A549 (cell line): ENCODE data around the gene MAML3. TPM values are rescaled to one million over a fixed set of nuclear protein-coding genes. Genes with fewer than 3 reads are reported as not detected.

ENCODE experiments used
- ATAC-seq, 2 experiments: fragments of 200-7000 bp in 1 of 2; fragments of >200 bp in 1 of 2; cut with Nextera tagmentation in 1 of 2; cut with Tn5 transposase in 1 of 2; 3 replicates each; pipeline versions ENCODE4 v1.8.0 to v1.9.1; 2018 to 2020; ENCODE audit warnings: mild to moderate bottlenecking in 1 of 2, moderate library complexity in 1 of 2
- CTCF ChIA-PET: fragments of 300-600 bp; sonication (Branson Sonifier 250); formaldehyde crosslinking; extraction: SDS; loops from one replicate; lab custom pipeline; 2021; ENCODE audit warnings: antibody characterized with exemption, inconsistent platforms; lab: Yijun Ruan, JAX
- POLR2A ChIA-PET: fragments of 350-600 bp; formaldehyde crosslinking; extraction: SDS; loops from one replicate; lab custom pipeline; 2021; ENCODE audit warnings: antibody characterized with exemption, inconsistent platforms; lab: Yijun Ruan, JAX
- DNase-seq, 2 experiments: peaks; one replicate each; pipeline versions ENCODE4 v3.0.0 to v3.0.0-alpha.2; 2011 to 2016; ENCODE audit warnings: low read depth in 1 of 2, low spot score in 1 of 2
- FAIRE-seq: peaks from 2 replicates; lab custom pipeline; 2011; peaks lifted over from hg19 to GRCh38; lab: Jason Lieb, UNC
- H3K27ac ChIP-seq, 2 experiments: fragments of >200 bp; sonication (Bioruptor Twin); formaldehyde crosslinking; 3 replicates each; pipeline ENCODE4 v1.5.1; 2016 to 2017
- H3K4me1 ChIP-seq: fragments of >200 bp; sonication (Bioruptor Twin); formaldehyde crosslinking; 3 replicates; pipeline ENCODE4 v1.6.1; 2016
- H3K4me2 ChIP-seq: fragments of >200 bp; sonication (Bioruptor Twin); formaldehyde crosslinking; 3 replicates; pipeline ENCODE4 v1.6.1; 2016
- H3K4me3 ChIP-seq: fragments of >200 bp; sonication (Bioruptor Twin); formaldehyde crosslinking; 3 replicates; pipeline ENCODE4 v1.5.1; 2016
- H3K9me3 ChIP-seq: fragments of >200 bp; sonication (Bioruptor Twin); formaldehyde crosslinking; 3 replicates; pipeline ENCODE4 v1.6.1; 2016
- BHLHE40 ChIP-seq: IDR thresholded peaks from 2 replicates; pipeline ENCODE4 v1.6.1; 2012; ENCODE audit warnings: low read depth, low read length, inconsistent platforms
- CHD2 ChIP-seq: fragments of 150-350 bp; IDR thresholded peaks from 2 replicates; pipeline ENCODE4 v1.6.1; 2014; ENCODE audit warnings: low read length; ENCODE audit not compliant: partially characterized antibody
- CHD4 ChIP-seq: fragments of 200-600 bp; sonication (generic); IDR thresholded peaks from 2 replicates; pipeline ENCODE4 v1.6.1; 2016; ENCODE audit warnings: antibody characterized with exemption, mild to moderate bottlenecking, borderline replicate concordance
- EHF ChIP-seq: fragments of 250-450 bp; sonication (Bioruptor Pico); IDR thresholded peaks from 2 replicates; pipeline ENCODE4 v1.5.0; 2020; ENCODE audit warnings: mild to moderate bottlenecking
- ELK1 ChIP-seq: fragments of 150-350 bp; IDR thresholded peaks from 2 replicates; pipeline ENCODE4 v1.6.1; 2014; ENCODE audit warnings: low read depth, mild to moderate bottlenecking, low read length
- EP300 ChIP-seq, 2 experiments: fragments of >200 bp; sonication (Bioruptor Twin); formaldehyde crosslinking; IDR thresholded peaks; 2 replicates in 1 of 2; 3 replicates in 1 of 2; pipeline ENCODE4 v1.6.1; 2016 to 2017
- ESRRA ChIP-seq: fragments of 150-350 bp; IDR thresholded peaks from 2 replicates; pipeline ENCODE4 v1.6.1; 2014; ENCODE audit warnings: mild to moderate bottlenecking, low read length, borderline replicate concordance
- FOSB ChIP-seq: fragments of 250-450 bp; sonication (Bioruptor Pico); IDR thresholded peaks from 2 replicates; pipeline ENCODE4 v1.5.0; 2020; ENCODE audit warnings: mild to moderate bottlenecking, moderate library complexity
- HEYL ChIP-seq: fragments of 250-450 bp; sonication (Bioruptor Pico); IDR thresholded peaks from 2 replicates; pipeline ENCODE4 v1.8.0; 2021; ENCODE audit warnings: mild to moderate bottlenecking, moderate library complexity
- HMGXB4 ChIP-seq: fragments of 250-450 bp; sonication (Bioruptor Pico); IDR thresholded peaks from 2 replicates; pipeline ENCODE4 v1.5.0; 2021; ENCODE audit warnings: mild to moderate bottlenecking, moderate library complexity, borderline replicate concordance
- HOXB13 ChIP-seq: fragments of 250-450 bp; sonication (Bioruptor Pico); IDR thresholded peaks from 2 replicates; pipeline ENCODE4 v1.5.0; 2020; ENCODE audit warnings: low read depth, mild to moderate bottlenecking, moderate library complexity
- HOXB5 ChIP-seq: fragments of 250-450 bp; sonication (Bioruptor Pico); IDR thresholded peaks from 2 replicates; pipeline ENCODE4 v1.5.0; 2020; ENCODE audit warnings: mild to moderate bottlenecking, moderate library complexity
- KDM1A ChIP-seq: fragments of 200-600 bp; sonication (generic); IDR thresholded peaks from 2 replicates; pipeline ENCODE4 v1.6.1; 2016; ENCODE audit warnings: low read depth, mild to moderate bottlenecking
- KDM5A ChIP-seq: fragments of 200-600 bp; sonication (generic); IDR thresholded peaks from 2 replicates; pipeline ENCODE4 v1.6.1; 2016; ENCODE audit warnings: antibody characterized with exemption, mild to moderate bottlenecking
- MAFK ChIP-seq: fragments of 450-650 bp; IDR thresholded peaks from 2 replicates; pipeline ENCODE4 v1.6.1; 2014; ENCODE audit not compliant: partially characterized antibody
- MAX ChIP-seq: IDR thresholded peaks from 2 replicates; pipeline ENCODE4 v1.6.1; 2012
- NFE2L2 ChIP-seq: fragments of 150-350 bp; conservative IDR thresholded peaks from 2 replicates; pipeline ENCODE4 v1.6.1; 2014; ENCODE audit warnings: low read length
- NPAS2 ChIP-seq: fragments of 250-450 bp; sonication (Bioruptor Pico); IDR thresholded peaks from 2 replicates; pipeline ENCODE4 v1.8.0; 2022; ENCODE audit warnings: mild to moderate bottlenecking, moderate library complexity, borderline replicate concordance
- NR3C1 ChIP-seq: fragments of >200 bp; sonication (Bioruptor Twin); formaldehyde crosslinking; IDR thresholded peaks from 3 replicates; pipeline ENCODE4 v1.6.1; 2017
- PHF8 ChIP-seq: fragments of 200-600 bp; sonication (generic); IDR thresholded peaks from 2 replicates; pipeline ENCODE4 v1.6.1; 2016; ENCODE audit warnings: low read depth, mild to moderate bottlenecking, antibody characterized with exemption, moderate library complexity, borderline replicate concordance
- POLR2A ChIP-seq: IDR thresholded peaks from 2 replicates; pipeline ENCODE4 v1.6.1; 2012; ENCODE audit warnings: mild to moderate bottlenecking, low read length
- RAD21 ChIP-seq, 2 experiments: fragments of >200 bp in 1 of 2; sonication (Bioruptor Twin) in 1 of 2; formaldehyde crosslinking in 1 of 2; IDR thresholded peaks in 1 of 2; conservative IDR thresholded peaks in 1 of 2; 2 replicates in 1 of 2; 3 replicates in 1 of 2; pipeline ENCODE4 v1.6.1; 2012 to 2018; ENCODE audit warnings: inconsistent platforms in 1 of 2
- RCOR1 ChIP-seq: fragments of 150-350 bp; IDR thresholded peaks from 2 replicates; pipeline ENCODE4 v1.6.1; 2014; ENCODE audit warnings: antibody characterized with exemption, low read length, low read depth
- RNF2 ChIP-seq: fragments of 200-600 bp; sonication (generic); IDR thresholded peaks from 2 replicates; pipeline ENCODE4 v1.6.1; 2016; ENCODE audit warnings: low read depth, mild to moderate bottlenecking, antibody characterized with exemption, moderate library complexity, borderline replicate concordance
- TP53 ChIP-seq: fragments of 250-450 bp; sonication (Bioruptor Pico); IDR thresholded peaks from 2 replicates; pipeline ENCODE4 v1.5.0; 2021; ENCODE audit warnings: mild to moderate bottlenecking, moderate library complexity
- USF2 ChIP-seq: fragments of 450-650 bp; IDR thresholded peaks from 2 replicates; pipeline ENCODE4 v1.6.1; 2014; ENCODE audit warnings: antibody characterized with exemption
- ZFP36 ChIP-seq: fragments of 450-650 bp; IDR thresholded peaks from 2 replicates; pipeline ENCODE4 v1.6.1; 2014; ENCODE audit warnings: borderline replicate concordance; ENCODE audit not compliant: partially characterized antibody
- ZNF302 ChIP-seq: fragments of 250-450 bp; sonication (Bioruptor Pico); IDR thresholded peaks from 2 replicates; pipeline ENCODE4 v1.9.0; 2021; ENCODE audit warnings: inconsistent platforms, mild to moderate bottlenecking, moderate library complexity
- WGBS: methylation state at CpG from one replicate; pipeline ENCODE4 v1.1.6; 2017; ENCODE audit errors: missing lambda C conversion rate; 5-methylcytosine and 5-hydroxymethylcytosine counted together
- polyA plus RNA-seq, 4 experiments: library from polyadenylated mRNA; depleted of rRNA in 3 of 4; stranded (reverse); fragments of >200 nt; fragmentation: RNase III in 1 of 4; extraction: RNeasy Plus Mini Kit Qiagen cat#74134 plus additional on column Dnase treatment in 1 of 4; gene quantifications; 2 replicates in 3 of 4; 3 replicates in 1 of 4; pipeline ENCODE4 v1.2.3, GENCODE V29; 2011 to 2017
- TF ChIP-seq, protein P1 (sequence below): fragments of >200 bp; sonication (Bioruptor Twin); formaldehyde crosslinking; IDR thresholded peaks from 3 replicates; pipeline ENCODE4 v1.5.1; 2016
- TF ChIP-seq, protein P2 (sequence below): fragments of >200 bp; sonication (Bioruptor Twin); formaldehyde crosslinking; IDR thresholded peaks from 2 replicates; pipeline ENCODE4 v1.6.1; 2016

MAML3 gene
- polyA plus RNA-seq, 2 of the 4 experiments (the other 2 are of a cell fraction): 9.0 to 22.2 TPM

GRCh38 chr4:139863531-139863930 is 290.5 kb downstream of the MAML3 start:
- Histone ChIP-seq H3K27ac (no peak overlapping the region), H3K4me2 (no peak overlapping the region), H3K9me3 (no peaks in the 10 kb centered on the region)
- 92% methylated on average over 3 of the region's 3 CpGs for WGBS
- no peak for DNase-seq
- ATAC-seq: no peak
- POLR2A ChIA-PET: no interaction called here
- CTCF ChIA-PET: no interaction called here
- no peak for FAIRE-seq
- no peak for TF ChIP-seq MAFK
- TF ChIP-seq USF2: no peak
- TF ChIP-seq CHD2: no peak
- no peak for TF ChIP-seq BHLHE40
- TF ChIP-seq, protein P1, sequence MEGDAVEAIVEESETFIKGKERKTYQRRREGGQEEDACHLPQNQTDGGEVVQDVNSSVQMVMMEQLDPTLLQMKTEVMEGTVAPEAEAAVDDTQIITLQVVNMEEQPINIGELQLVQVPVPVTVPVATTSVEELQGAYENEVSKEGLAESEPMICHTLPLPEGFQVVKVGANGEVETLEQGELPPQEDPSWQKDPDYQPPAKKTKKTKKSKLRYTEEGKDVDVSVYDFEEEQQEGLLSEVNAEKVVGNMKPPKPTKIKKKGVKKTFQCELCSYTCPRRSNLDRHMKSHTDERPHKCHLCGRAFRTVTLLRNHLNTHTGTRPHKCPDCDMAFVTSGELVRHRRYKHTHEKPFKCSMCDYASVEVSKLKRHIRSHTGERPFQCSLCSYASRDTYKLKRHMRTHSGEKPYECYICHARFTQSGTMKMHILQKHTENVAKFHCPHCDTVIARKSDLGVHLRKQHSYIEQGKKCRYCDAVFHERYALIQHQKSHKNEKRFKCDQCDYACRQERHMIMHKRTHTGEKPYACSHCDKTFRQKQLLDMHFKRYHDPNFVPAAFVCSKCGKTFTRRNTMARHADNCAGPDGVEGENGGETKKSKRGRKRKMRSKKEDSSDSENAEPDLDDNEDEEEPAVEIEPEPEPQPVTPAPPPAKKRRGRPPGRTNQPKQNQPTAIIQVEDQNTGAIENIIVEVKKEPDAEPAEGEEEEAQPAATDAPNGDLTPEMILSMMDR: no peak
- no peak for TF ChIP-seq TP53 (CRISPR knock-in tag)
- no peak for TF ChIP-seq HOXB13 (CRISPR knock-in tag)
- no peak for TF ChIP-seq POLR2A
- no peak for TF ChIP-seq ESRRA
- no peak for TF ChIP-seq NR3C1
- no peak for TF ChIP-seq EHF
- no peak for TF ChIP-seq ELK1
- no peak for TF ChIP-seq NFE2L2
- no peak for TF ChIP-seq RCOR1
- TF ChIP-seq MAX: no peak
- TF ChIP-seq, all 56 proteins: peak for 0
- Histone ChIP-seq H3K4me3 (no peak overlapping the region), H3K4me1 (peaks cover 9% of the 10 kb centered on the region; the same call in 1 of the 3 replicates)

DNA sequence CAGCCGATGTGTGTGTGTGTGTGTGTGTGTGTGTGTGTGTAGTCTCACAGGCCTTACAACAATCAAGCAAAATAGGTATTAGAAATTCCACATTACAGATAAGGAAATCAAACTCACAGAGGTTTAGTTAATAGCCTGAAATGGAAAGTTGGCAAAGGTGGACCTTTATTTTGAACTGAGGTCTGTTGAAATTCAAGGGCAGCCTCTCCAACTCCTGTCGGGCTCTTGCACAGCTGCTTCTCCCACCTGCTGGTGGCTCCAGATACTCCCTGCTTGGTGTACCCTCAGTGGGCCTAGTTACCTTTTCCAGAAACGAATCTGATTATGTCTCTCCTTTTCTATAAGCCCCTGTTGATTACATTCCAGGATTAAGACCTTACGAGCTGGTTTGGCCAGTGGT is 292.5 kb downstream of the MAML3 start:
- POLR2A ChIA-PET: no interaction called here
- Histone ChIP-seq H3K27ac (no peak overlapping the region), H3K4me2 (no peak overlapping the region), H3K4me3 (no peak overlapping the region), H3K9me3 (no peaks in the 10 kb centered on the region), H3K4me1 (peaks cover 14% of the 10 kb centered on the region; the same call in 2 of the 3 replicates)
- DNase-seq: no peak
- CTCF ChIA-PET: interaction anchor here (1.1 kb wide), 1 partner anchor 20 kb away, joined by 3 read pairs; no protein-coding TSS in a partner anchor
- FAIRE-seq: no peak
- TF ChIP-seq KDM5A: no peak
- TF ChIP-seq NFE2L2: no peak
- no peak for TF ChIP-seq CHD4
- TF ChIP-seq HMGXB4: no peak
- no peak for TF ChIP-seq ZFP36
- TF ChIP-seq EP300 (IDR thresholded peaks at IDR 0.05): no peak
- TF ChIP-seq, protein P2, sequence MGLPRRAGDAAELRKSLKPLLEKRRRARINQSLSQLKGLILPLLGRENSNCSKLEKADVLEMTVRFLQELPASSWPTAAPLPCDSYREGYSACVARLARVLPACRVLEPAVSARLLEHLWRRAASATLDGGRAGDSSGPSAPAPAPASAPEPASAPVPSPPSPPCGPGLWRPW: no peak
- no peak for TF ChIP-seq HOXB5 (CRISPR knock-in tag)
- no peak for TF ChIP-seq NPAS2 (CRISPR knock-in tag)
- TF ChIP-seq RAD21 (conservative IDR thresholded peaks at IDR 0.05 in 1 of 2, IDR thresholded peaks at IDR 0.05 in 1 of 2): no peak
- TF ChIP-seq BHLHE40: no peak
- no peak for TF ChIP-seq NR3C1
- TF ChIP-seq POLR2A: no peak
- TF ChIP-seq HEYL (CRISPR knock-in tag): no peak
- no peak for TF ChIP-seq RNF2
- TF ChIP-seq FOSB (CRISPR knock-in tag): no peak
- TF ChIP-seq ZNF302 (CRISPR knock-in tag): no peak
- no peak for TF ChIP-seq PHF8
- no peak for TF ChIP-seq KDM1A
- no peak for TF ChIP-seq USF2
- ATAC-seq: no peak; a peak in 1 of 6 replicates
- WGBS: 79% methylated on average over 4 of the region's 4 CpGs
